Bronchial epithelial cell (primary cell): ENCODE results near the gene MYBBP1A. TPM values are rescaled to one million over a fixed set of nuclear protein-coding genes. Genes with fewer than 3 reads are reported as not detected.

Experiments
- DNase-seq: peaks from one replicate; pipeline ENCODE4 v3.0.0-alpha.2; 2010; ENCODE audit warnings: low read depth
- FAIRE-seq: peaks from 2 replicates; lab custom pipeline; 2011; peaks lifted over from hg19 to GRCh38; lab: Jason Lieb, UNC
- H3K27me3 ChIP-seq: 2 replicates; pipeline ENCODE4 v1.5.1; 2011; ENCODE audit warnings: low read length; ENCODE audit not compliant: control insufficient read depth, insufficient read depth
- H3K36me3 ChIP-seq: 2 replicates; pipeline ENCODE4 v1.5.1; 2011; ENCODE audit warnings: low read length; ENCODE audit not compliant: control insufficient read depth, insufficient read depth
- H3K4me3 ChIP-seq: 2 replicates; pipeline ENCODE4 v1.5.1; 2011; ENCODE audit warnings: mild to moderate bottlenecking, low read depth, low read length, control low read depth
- CTCF ChIP-seq: IDR thresholded peaks from 2 replicates; pipeline ENCODE4 v1.5.1; 2011; ENCODE audit warnings: mild to moderate bottlenecking, moderate library complexity, low read length, control low read depth, inconsistent platforms; ENCODE audit not compliant: insufficient read depth, severe bottlenecking
- total RNA-seq: library from RNA; depleted of rRNA; stranded (reverse); fragments of >200 nt; gene quantifications from 2 replicates; pipeline ENCODE4 v1.2.1, GENCODE V29; 2014

Gene MYBBP1A
- total RNA-seq, 1 donor from 2014 or later: 60.6 TPM

GRCh38 chr17:4553669-4554068 is 1.5 kb downstream of the MYBBP1A start:
- TF ChIP-seq CTCF: no peak
- DNase-seq: no peak
- Histone ChIP-seq H3K36me3 (peaks cover 43% of the 10 kb centered on the region), H3K4me3 (peak overlapping the region; percentile 100), H3K27me3 (no peaks in the 10 kb centered on the region)
- no peak for FAIRE-seq

- Histone ChIP-seq H3K27me3 (no peaks in the 10 kb centered on the region), H3K36me3 (peaks cover 54% of the 10 kb centered on the region), H3K4me3 (no peak overlapping the region)
- TF ChIP-seq CTCF: no peak
- no peak for FAIRE-seq
- DNase-seq: no peak
Measured at GRCh38 chr17:4551796-4552525, 3.2 kb downstream of the MYBBP1A start.

GRCh38 chr17:4551141-4551540 is 4.0 kb downstream of the MYBBP1A start:
- DNase-seq (no peak), FAIRE-seq (no peak)
- Histone ChIP-seq H3K4me3 (no peak overlapping the region), H3K36me3 (peaks cover 56% of the 10 kb centered on the region), H3K27me3 (no peaks in the 10 kb centered on the region)
- peak; percentile 9 for TF ChIP-seq CTCF

GRCh38 chr17:4550534-4551039 is 4.6 kb downstream of the MYBBP1A start:
- no peak for FAIRE-seq
- peaks cover 56% of the 10 kb centered on the region for H3K36me3 ChIP-seq
- DNase-seq: no peak
- no peak overlapping the region for H3K4me3 ChIP-seq
- H3K27me3 ChIP-seq: no peaks in the 10 kb centered on the region
- TF ChIP-seq CTCF: no peak

- FAIRE-seq (no peak), DNase-seq (no peak)
- H3K36me3 ChIP-seq: peaks cover 56% of the 10 kb centered on the region
- no peak for TF ChIP-seq CTCF
- no peaks in the 10 kb centered on the region for H3K27me3 ChIP-seq
- no peak overlapping the region for H3K4me3 ChIP-seq
Measured at GRCh38 chr17:4549781-4550533, 5.2 kb downstream of the MYBBP1A start.
